ENCODE data around the gene LGR5. TPM values are rescaled to one million over a fixed set of nuclear protein-coding genes. Genes with fewer than 3 reads are reported as not detected.

Gene LGR5
- total RNA-seq, 2 experiments from 2014 or later = not detected

DNA sequence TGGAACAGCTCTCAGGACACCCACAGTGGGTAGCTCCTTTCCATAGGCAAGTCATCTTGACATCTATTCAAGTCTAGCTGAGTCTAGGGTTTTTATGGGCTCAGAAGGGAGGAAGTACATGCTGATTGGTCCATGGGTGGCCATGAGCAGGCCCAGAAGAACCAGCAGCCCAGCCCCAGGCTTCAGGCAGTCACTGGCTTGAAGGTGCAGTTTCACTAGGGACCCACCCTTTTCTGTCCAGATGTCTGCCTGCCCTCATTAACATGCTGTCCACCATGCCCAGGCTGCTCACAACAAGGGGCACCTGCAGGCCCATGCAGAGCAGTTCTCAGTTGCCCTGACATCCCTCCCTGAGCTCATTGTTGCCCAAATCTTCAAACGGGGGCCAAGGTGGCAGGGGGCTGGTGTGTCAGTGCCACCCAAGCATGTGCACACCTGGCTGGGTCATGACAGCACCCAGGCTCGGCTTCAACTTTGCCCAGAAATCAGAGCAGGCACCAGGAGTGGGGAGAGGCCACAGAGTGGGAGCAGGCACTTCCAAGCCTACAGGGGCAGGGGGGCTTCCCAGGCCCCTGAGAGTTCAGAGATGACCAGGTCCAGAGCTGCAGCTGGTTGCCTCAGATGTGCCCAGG lies 18.7 kb upstream of the LGR5 start:
- no peaks in the 10 kb centered on the region for H3K9me3 Mint-ChIP-seq
- H3K4me1 Mint-ChIP-seq = no peaks in the 10 kb centered on the region
- H3K27ac Mint-ChIP-seq = no peak overlapping the region
- ChIA-PET POLR2A (no interaction called here), CTCF (interaction anchor here (0.5 kb wide), 1 partner anchor 756 kb away, joined by 5 read pairs; no protein-coding TSS in a partner anchor)
- DNase-seq = no peak
- H3K36me3 Mint-ChIP-seq (ENCODE audit: low read depth) = no peaks in the 10 kb centered on the region
- H3K4me3 Mint-ChIP-seq = no peak overlapping the region
- H3K27me3 Mint-ChIP-seq = peaks cover 31% of the 10 kb centered on the region

GRCh38 chr12:71425568-71426299 lies 13.9 kb upstream of the LGR5 start:
- no peaks in the 10 kb centered on the region for H3K36me3 Mint-ChIP-seq (ENCODE audit: low read depth)
- no peak overlapping the region for H3K27ac Mint-ChIP-seq
- CTCF ChIA-PET = no interaction called here
- peaks cover 31% of the 10 kb centered on the region for H3K27me3 Mint-ChIP-seq
- no peak for DNase-seq
- H3K4me1 Mint-ChIP-seq = no peaks in the 10 kb centered on the region
- no peaks in the 10 kb centered on the region for H3K9me3 Mint-ChIP-seq
- H3K4me3 Mint-ChIP-seq = no peak overlapping the region
- POLR2A ChIA-PET = no interaction called here

GRCh38 chr12:71426300-71427047 lies 13.1 kb upstream of the LGR5 start:
- Mint-ChIP-seq H3K9me3 (no peaks in the 10 kb centered on the region), H3K27me3 (peaks cover 31% of the 10 kb centered on the region), H3K4me1 (no peaks in the 10 kb centered on the region), H3K4me3 (no peak overlapping the region), H3K36me3 (ENCODE audit: low read depth) (no peaks in the 10 kb centered on the region), H3K27ac (no peak overlapping the region)
- no peak for DNase-seq
- CTCF ChIA-PET = no interaction called here
- POLR2A ChIA-PET = no interaction called here

GRCh38 chr12:71430756-71431155 lies 8.8 kb upstream of the LGR5 start:
- Mint-ChIP-seq H3K27ac (no peak overlapping the region), H3K27me3 (peaks cover 26% of the 10 kb centered on the region), H3K4me3 (no peak overlapping the region), H3K9me3 (peaks cover 6% of the 10 kb centered on the region), H3K4me1 (no peaks in the 10 kb centered on the region), H3K36me3 (ENCODE audit: low read depth) (peaks cover 5% of the 10 kb centered on the region)
- DNase-seq = no peak
- POLR2A ChIA-PET = no interaction called here
- CTCF ChIA-PET = no interaction called here

DNA sequence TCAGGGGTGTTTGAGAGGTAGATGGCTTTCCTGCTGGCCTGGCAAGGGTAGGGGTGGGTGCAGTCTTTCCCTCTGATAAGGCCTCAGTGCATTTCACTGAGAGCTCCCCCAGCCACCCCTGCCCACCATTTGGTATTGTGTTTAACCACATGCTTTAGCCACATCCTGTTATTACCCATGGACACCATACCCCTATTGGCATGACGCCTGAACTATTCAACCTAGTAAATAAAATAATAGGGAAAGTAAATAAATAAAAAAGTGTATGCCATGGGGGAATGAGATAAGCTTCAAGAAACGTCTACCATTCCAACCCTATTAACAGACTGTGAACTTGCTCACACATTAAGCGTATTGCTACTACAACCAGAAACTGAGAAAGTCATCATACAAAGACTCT lies 7.6 kb upstream of the LGR5 start:
- Mint-ChIP-seq H3K27me3 (peaks cover 28% of the 10 kb centered on the region), H3K36me3 (ENCODE audit: low read depth) (peaks cover 6% of the 10 kb centered on the region), H3K27ac (no peak overlapping the region), H3K9me3 (peaks cover 13% of the 10 kb centered on the region), H3K4me3 (no peak overlapping the region), H3K4me1 (no peaks in the 10 kb centered on the region)
- no peak for DNase-seq
- ChIA-PET CTCF (no interaction called here), POLR2A (no interaction called here)

DNA sequence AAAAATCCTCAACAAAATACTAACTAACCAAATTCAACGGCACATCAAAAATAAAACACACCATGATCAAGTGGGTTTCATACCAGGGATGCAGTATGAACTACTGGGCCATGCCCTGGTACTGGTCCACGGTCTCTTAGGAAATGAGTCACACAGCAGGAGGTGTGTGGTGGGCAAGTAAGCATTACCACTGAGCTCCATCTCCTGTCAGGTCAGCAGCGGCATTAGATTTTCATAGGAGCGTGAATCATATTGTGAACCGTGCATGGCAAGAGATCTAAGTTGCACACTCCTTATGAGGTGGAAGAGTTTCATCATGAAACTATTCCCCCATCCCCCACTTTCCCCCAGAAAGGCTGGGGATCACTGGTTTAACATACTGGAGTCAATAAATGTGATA lies 6.7 kb upstream of the LGR5 start:
- POLR2A ChIA-PET = no interaction called here
- no peak for DNase-seq
- Mint-ChIP-seq H3K4me1 (no peaks in the 10 kb centered on the region), H3K27ac (no peak overlapping the region), H3K9me3 (peaks cover 20% of the 10 kb centered on the region), H3K27me3 (peaks cover 34% of the 10 kb centered on the region), H3K4me3 (no peak overlapping the region), H3K36me3 (ENCODE audit: low read depth) (peaks cover 6% of the 10 kb centered on the region)
- CTCF ChIA-PET = no interaction called here

DNA sequence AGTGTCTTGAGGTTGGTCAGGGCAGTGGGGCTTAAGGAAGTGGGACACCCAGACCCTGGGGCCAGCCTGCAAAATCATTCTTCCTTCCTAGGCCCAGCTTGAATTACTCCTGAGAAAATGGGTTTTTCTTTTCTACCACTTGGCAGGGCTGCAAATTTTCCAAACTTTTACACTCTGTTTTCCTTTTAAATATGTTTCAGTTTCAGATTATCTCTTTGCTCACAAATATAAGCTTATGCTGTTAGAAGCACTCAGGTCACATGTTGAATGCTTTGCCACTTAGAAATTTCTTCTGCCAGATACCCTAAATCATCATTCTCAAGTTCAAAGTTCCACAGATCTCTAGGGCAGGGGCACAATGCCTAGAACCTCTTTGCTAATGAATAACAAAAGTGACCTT lies 2.9 kb upstream of the LGR5 start:
- Mint-ChIP-seq H3K27ac (no peak overlapping the region), H3K4me3 (no peak overlapping the region), H3K9me3 (peaks cover 20% of the 10 kb centered on the region), H3K36me3 (ENCODE audit: low read depth) (peaks cover 6% of the 10 kb centered on the region), H3K27me3 (peaks cover 63% of the 10 kb centered on the region), H3K4me1 (peaks cover 24% of the 10 kb centered on the region)
- POLR2A ChIA-PET = no interaction called here
- CTCF ChIA-PET = no interaction called here
- no peak for DNase-seq

- Mint-ChIP-seq H3K4me3 (peak overlapping the region; percentile 44), H3K4me1 (peaks cover 26% of the 10 kb centered on the region), H3K27me3 (peaks cover 68% of the 10 kb centered on the region), H3K9me3 (peaks cover 20% of the 10 kb centered on the region), H3K36me3 (ENCODE audit: low read depth) (peaks cover 6% of the 10 kb centered on the region), H3K27ac (no peak overlapping the region)
- POLR2A ChIA-PET = no interaction called here
- CTCF ChIA-PET = no interaction called here
- no peak for DNase-seq
Measured at GRCh38 chr12:71438670-71439361, 782 bp upstream of the LGR5 start.

- CTCF ChIA-PET = no interaction called here
Measured at GRCh38 chr12:71439362-71439612, 311 bp upstream of the LGR5 start.

GRCh38 chr12:71440345-71440762 lies 756 bp downstream of the LGR5 start:
- Mint-ChIP-seq H3K36me3 (ENCODE audit: low read depth) (peaks cover 5% of the 10 kb centered on the region), H3K27ac (no peak overlapping the region), H3K9me3 (peaks cover 16% of the 10 kb centered on the region), H3K4me3 (peak overlapping the region; percentile 50), H3K4me1 (peaks cover 26% of the 10 kb centered on the region), H3K27me3 (peaks cover 73% of the 10 kb centered on the region)
- DNase-seq = no peak
- ChIA-PET CTCF (no interaction called here), POLR2A (no interaction called here)

More at GRCh38 chr12:71439362-71439612, 311 bp upstream of the LGR5 start:
- Mint-ChIP-seq H3K9me3 (peaks cover 20% of the 10 kb centered on the region), H3K27ac (no peak overlapping the region), H3K4me1 (peaks cover 26% of the 10 kb centered on the region), H3K36me3 (ENCODE audit: low read depth) (peaks cover 6% of the 10 kb centered on the region), H3K4me3 (peak overlapping the region; percentile 44), H3K27me3 (peaks cover 67% of the 10 kb centered on the region)
- POLR2A ChIA-PET = no interaction called here
- no peak for DNase-seq

- ChIA-PET POLR2A (no interaction called here), CTCF (no interaction called here)
- Mint-ChIP-seq H3K9me3 (peaks cover 11% of the 10 kb centered on the region), H3K4me1 (peaks cover 26% of the 10 kb centered on the region), H3K36me3 (ENCODE audit: low read depth) (no peaks in the 10 kb centered on the region), H3K27ac (no peak overlapping the region), H3K4me3 (no peak overlapping the region), H3K27me3 (peaks cover 75% of the 10 kb centered on the region)
- no peak for DNase-seq
Measured at GRCh38 chr12:71440763-71441748, 1.5 kb downstream of the LGR5 start.

DNA sequence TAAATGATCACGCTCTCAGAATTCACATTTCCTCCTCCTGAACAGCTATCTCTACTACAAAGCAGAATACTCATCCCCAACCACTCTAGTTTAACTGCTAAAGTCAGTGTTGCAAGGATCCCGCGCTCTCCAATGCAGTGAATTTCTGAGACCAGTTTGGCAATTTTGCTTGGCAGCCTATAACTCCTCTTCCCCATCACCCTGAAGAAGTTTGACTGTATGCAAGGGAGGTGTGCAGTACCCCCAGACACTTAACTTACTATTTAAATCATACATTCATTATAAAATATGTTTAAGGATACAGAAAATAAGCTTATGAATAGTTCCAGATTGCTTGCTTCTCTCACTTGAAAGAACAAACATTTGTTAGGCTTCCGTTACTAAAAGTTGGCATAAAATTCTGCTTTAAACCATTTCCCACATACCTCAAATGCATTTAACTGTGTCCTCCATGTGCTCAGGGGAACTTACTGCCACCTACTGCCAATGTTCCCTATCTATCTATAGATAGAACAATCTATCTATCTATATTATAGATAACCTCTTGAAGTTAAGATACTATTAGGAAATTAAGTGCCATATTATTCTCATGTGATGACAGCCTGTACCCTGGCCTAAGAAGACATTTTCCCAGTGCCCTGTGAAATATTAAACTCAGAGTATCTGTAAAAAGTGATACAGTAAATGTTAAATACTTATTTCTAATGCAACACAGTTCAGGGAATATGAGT lies 2.4 kb downstream of the LGR5 start:
- no peaks in the 10 kb centered on the region for H3K36me3 Mint-ChIP-seq (ENCODE audit: low read depth)
- H3K9me3 Mint-ChIP-seq = peaks cover 6% of the 10 kb centered on the region
- peaks cover 76% of the 10 kb centered on the region for H3K27me3 Mint-ChIP-seq
- ChIA-PET POLR2A (no interaction called here), CTCF (no interaction called here)
- H3K27ac Mint-ChIP-seq = no peak overlapping the region
- DNase-seq = no peak
- peaks cover 26% of the 10 kb centered on the region for H3K4me1 Mint-ChIP-seq
- H3K4me3 Mint-ChIP-seq = no peak overlapping the region
